HuH-7.5 (cell line): ENCODE data around the gene SELENOW.
"Not testable (repeated sequence)": the region's sequence is repeated elsewhere in the genome, so short reads cannot be mapped to it uniquely, and the experiment has no call there.

Source experiments
- DNase-seq: peaks from one replicate; pipeline ENCODE4 v3.0.0; 2011; ENCODE audit warnings: low spot score

Gene SELENOW

GRCh38 chr19:47756953-47757608 lies 21.4 kb upstream of the SELENOW start:
- no peak for DNase-seq

DNA sequence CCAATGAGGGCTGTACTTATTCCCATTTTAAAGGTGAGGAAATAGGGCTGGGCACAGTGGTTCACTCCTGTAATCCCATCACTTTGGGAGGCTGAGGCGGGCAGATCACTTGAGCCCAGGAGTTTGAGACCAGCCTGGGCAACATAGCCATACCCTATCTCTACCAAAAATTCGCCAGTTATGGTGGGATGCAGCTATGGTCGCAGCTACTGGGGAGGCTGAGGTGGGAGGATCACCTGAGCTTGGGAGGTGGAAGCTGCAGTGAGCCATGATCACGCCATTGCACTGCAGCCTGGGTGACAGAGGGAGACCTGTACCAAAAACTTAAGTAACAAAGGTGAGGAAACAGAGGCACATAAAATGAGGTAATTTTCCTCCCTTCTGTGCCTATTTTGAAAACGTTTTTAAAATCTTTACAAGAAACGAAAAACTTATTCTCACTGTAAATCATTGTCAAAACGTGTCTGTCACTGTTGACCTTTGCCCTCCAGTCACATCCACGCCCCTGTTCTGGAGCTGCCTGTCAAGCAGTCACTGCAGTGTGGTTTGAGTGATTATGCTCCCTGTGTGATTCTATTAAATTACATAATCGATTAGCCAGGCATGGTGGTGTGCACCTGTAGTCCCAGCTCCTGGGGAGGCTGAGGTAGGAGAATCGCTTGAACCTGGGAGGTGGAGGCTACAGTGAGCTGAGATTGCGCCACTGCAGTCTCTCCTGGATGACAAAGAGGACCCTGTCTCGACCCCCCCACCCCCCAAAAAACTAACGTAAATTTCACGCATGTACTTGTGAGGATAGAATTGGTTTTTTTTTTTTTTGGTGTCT lies 20.7 kb upstream of the SELENOW start:
- peak; percentile 64 for DNase-seq

DNA sequence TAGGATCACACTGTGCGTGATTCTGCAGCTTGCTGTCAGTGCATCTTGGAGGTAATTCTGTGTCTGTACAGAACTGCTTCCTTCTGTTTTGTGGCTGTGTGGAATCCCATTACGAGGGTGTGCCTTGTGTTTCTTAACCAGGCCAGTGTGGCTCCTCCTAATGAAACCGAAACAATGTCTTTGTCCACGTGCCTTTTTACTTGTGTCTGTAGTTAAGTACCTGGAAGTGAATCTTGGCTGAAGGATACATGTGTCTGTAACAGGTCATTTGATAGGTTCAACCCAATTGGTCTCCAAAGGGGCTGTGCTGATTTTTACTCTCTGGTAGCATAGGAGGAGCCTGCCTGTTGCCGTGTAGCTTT lies 20.1 kb upstream of the SELENOW start:
- no peak for DNase-seq

DNA sequence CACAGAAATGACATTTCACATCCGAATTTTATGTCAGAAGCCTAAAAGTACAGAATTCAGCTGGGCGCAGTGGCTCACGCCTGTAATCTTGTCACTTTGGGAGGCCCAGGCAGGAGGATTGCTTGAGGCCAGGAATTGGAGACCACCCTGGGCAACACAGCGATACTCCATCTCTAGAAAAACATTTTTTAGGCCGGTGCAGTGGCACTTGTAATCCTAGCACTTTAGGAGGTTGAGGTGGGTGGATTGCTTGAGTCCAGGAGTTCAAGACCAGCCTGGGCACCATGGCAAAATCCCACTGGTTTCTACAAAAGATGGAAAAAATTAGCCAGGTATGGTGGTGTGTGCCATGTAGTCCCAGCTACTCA lies 17.9 kb upstream of the SELENOW start:
- DNase-seq, result no peak

- no peak for DNase-seq
Observed at GRCh38 chr19:47761566-47761965, 16.9 kb upstream of the SELENOW start.

DNA sequence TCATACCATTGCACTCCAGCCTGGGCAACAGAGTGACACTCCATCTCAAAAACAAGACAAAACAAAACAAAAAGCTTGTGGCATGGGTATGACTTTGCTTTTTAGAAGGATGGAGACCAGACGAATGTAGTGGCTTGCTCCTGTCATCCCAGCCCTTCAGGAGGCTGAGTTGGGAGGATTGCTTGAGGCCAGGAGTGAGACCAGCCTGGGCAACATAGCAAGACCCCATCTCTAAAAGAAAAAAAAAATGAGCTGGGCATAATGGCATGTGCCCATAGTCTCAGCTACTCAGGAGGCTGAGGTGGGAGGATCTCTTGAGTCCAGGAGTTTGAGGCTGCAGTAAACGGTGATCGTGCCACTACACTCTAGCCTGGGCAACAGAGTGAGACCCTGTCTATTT lies 16.4 kb upstream of the SELENOW start:
- DNase-seq, result no peak

DNA sequence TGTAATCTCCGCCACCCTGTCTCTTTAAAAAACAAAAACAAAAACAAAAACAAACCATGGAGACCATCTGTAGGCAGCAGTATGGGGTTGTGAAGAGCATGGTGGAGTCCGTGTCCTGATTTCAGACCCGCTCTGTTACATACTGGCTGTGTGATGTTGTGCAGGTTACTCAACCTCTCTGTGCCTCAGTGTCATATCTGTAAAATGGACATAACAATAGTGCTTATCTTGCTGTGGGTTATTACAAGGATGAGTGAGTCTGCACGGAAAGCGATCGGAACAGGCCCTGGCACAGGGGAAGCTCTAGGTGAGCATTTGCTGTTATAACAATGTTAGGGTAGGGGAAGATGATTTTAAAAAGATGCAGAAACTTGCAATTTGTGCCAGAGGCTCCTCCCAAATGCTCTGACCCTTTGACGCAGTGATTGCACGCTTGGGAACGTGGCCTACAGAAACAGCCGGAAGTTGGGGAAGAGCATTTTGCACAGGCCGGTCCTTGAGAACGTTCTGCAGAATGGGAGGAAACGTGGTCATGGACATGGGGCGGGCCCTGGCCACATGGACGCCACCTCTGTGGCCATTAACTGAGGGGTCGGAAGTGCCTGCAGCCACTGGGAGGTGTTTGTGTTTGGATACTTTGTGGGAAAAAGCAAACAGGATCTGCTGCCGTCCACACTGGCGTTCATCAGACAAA lies 15.7 kb upstream of the SELENOW start:
- no peak for DNase-seq

DNA sequence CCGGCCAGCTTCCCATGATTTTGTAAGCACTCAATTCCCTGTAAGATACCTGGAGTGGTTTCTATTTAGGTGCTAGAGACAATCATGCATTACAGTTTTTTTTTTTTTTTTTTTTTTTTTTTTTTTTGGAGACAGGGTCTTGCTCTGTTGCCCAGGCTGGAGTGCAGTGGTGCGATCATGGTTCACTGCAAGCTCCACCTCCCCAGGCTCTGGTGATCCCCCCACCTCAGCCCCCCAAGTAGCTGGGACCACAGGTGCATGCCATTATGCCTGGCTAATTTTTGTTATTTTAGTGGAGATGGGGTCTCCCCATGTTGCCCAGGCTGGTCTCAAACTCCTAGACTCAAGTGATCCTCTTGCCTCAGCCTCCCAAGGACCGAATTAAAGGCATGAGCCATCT lies 13.8 kb upstream of the SELENOW start:
- not testable (repeated sequence) for DNase-seq

- DNase-seq, result peak; percentile 61
Observed at GRCh38 chr19:47765523-47766358, 12.8 kb upstream of the SELENOW start.

- no peak for DNase-seq
Observed at GRCh38 chr19:47766359-47766620, 12.2 kb upstream of the SELENOW start.

- DNase-seq, result no peak
Observed at GRCh38 chr19:47766670-47767069, 11.8 kb upstream of the SELENOW start.

GRCh38 chr19:47767349-47767748 lies 11.2 kb upstream of the SELENOW start:
- no peak for DNase-seq

DNA sequence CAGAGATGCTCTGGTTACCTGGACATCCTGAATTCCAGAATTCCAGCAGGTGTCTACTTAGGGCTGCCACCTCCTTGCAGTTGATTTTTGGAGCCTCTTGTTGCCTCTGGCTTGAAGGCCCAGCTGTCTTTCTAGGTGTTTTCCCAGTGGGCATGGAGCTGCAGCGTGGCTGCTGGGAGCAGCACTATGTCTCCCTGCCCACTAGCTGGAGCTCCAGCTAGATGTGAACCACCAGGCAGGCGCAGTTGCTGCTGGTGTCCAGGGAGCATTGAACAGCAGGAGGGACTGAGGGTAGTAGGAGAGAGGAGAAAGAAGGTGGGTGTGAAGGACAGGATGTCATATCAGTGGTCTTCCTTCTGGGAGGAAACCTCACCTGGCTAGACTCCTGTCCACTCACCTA lies 9.9 kb upstream of the SELENOW start:
- no peak for DNase-seq

- no peak for DNase-seq
Observed at GRCh38 chr19:47769534-47769933, 9.0 kb upstream of the SELENOW start.

GRCh38 chr19:47771291-47771690 lies 7.2 kb upstream of the SELENOW start:
- DNase-seq, result not testable (repeated sequence)

DNA sequence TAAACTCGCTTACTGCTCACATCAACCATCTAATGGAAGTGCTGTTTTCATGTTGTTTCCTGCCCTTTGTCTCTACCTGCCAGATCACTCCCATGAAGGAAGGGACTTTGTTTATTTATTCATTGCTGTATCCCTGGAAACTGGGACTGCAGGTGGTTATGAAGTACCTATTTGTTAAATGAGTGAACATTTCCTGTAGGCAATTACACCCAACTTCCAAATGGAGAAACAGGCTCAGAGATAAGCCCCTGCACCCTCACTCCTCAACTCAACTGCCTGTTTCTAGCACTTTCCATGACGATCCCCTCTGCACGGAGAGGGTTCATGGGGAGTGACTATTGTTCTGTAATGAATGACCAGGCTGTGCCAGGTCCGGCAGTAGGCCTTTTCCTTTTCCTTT lies 1.9 kb upstream of the SELENOW start:
- no peak for DNase-seq

- DNase-seq, result not testable (repeated sequence)
Observed at GRCh38 chr19:47777245-47778048, 1.1 kb upstream of the SELENOW start.

GRCh38 chr19:47778954-47779351 lies 450 bp downstream of the SELENOW start:
- no peak for DNase-seq

DNA sequence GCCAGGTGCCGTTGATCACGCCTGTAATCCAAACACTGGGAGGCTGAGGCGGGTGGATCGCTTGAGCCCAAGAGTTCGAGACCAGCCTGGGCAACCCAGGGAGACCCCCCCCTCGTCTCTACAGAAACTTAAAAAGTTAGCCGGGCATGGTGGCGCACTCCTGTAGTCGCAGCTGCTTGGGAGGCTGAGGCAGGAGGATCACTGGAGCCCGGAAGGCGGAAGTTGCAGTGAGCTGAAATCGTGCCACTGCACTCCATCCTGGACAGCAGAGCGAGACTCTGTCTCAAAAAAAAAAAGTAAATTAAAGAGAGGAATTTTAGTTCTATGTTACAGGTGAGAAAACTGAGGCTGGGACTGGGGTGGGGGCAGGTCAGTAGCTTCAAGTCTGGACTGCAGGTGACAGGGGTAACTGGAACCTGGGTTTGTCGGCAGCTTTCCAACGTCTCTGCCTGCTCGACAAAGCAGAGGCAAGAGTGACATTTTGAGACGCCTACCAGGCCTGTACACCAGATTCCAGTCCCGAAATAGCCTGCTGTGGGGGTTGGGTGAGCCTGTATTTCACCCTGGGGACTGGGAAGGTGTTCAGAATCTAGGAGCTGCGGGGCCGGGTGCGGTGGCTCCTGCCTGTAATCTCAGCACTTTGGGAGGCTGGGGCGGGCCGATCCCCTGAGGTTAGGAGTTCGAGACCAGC lies 1.2 kb downstream of the SELENOW start:
- no peak for DNase-seq

- DNase-seq, result no peak
Observed at GRCh38 chr19:47780215-47780551, 1.7 kb downstream of the SELENOW start.

- no peak for DNase-seq
Observed at GRCh38 chr19:47781590-47782262, 3.2 kb downstream of the SELENOW start.
